ENCODE results near the gene SCMH1. TPM values are rescaled to one million over a fixed set of nuclear protein-coding genes. Genes with fewer than 3 reads are reported as not detected.
"Not testable (repeated sequence)": the region's sequence is repeated elsewhere in the genome, so short reads cannot be mapped to it uniquely, and the experiment has no call there.

Gene SCMH1
- total RNA-seq, 1 experiment from 2014 or later = 16.5 TPM

DNA sequence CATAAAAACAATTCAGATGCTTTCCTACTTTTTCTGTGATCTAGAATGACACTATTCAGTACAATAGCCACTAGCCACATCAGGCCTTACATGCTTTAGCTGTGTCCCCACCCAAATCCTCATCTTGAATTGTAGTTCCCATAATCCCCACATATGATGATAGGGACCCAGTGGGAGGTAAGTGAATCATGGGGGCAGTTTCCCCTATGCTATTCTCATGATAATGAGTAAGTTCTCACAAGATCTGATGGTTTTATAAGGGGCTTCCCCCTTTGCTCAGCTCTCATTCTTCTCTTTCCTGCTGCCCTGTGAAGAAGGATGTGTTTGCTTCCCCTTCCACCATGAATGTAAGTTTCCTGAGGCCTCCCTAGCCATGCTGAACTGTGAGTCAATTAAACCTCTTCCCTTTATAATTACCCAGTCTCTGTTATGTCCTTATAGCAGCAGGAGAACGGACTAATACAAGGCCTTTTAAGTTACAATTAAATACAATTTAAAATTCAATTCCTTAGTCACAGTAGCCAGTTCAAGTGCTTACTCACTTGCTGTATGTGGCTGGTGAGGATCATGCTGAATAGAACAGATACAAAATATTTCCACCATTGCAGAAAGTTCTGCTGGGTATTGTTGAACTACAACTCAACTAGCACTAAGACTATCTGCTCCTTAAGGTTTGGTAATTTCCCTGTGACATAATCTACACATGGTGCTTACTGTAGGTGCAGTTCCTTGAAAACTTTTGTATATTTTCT, 106.7 kb downstream of the SCMH1 start:
- H3K27ac Mint-ChIP-seq = no peak overlapping the region

GRCh38 chr1:41134325-41134724, 107.8 kb downstream of the SCMH1 start:
- H2BK12ac ChIP-seq (ENCODE audit: insufficient read length, low read depth, low read length); H4K91ac ChIP-seq (ENCODE audit: insufficient read length, low read depth, low read length); H3K9ac ChIP-seq (ENCODE audit: extremely low read depth, insufficient read length, low read length); H3K14ac ChIP-seq (ENCODE audit: insufficient read depth, low read length); H2BK120ac ChIP-seq (ENCODE audit: low read depth, low read length, poor library complexity, severe bottlenecking); H3K27ac ChIP-seq (ENCODE audit: insufficient read length, low read depth, low read length); DNase-seq; H3K9me3 ChIP-seq (ENCODE audit: control insufficient read depth, low read depth, low read length); H3K4me3 Mint-ChIP-seq; H3K27ac Mint-ChIP-seq; H3K27me3 Mint-ChIP-seq (ENCODE audit: low read depth); H3K27me3 ChIP-seq (ENCODE audit: insufficient read depth, low read length); H3K4ac ChIP-seq (ENCODE audit: low read depth, low read length); H2AFZ ChIP-seq (ENCODE audit: low read length); H2BK15ac ChIP-seq (ENCODE audit: low read depth, low read length); H4K20me1 ChIP-seq (ENCODE audit: control insufficient read depth, insufficient read depth, insufficient read length); H3T11ph ChIP-seq (ENCODE audit: low read length); H3K79me1 ChIP-seq (ENCODE audit: insufficient read depth, low read depth, low read length, poor library complexity, severe bottlenecking); H2BK5ac ChIP-seq (ENCODE audit: insufficient read length, low read length); H4K5ac ChIP-seq (ENCODE audit: insufficient read length, low read depth, low read length); H3K18ac ChIP-seq (ENCODE audit: insufficient read length, low read depth, low read length); H3K4me1 ChIP-seq (ENCODE audit: insufficient read depth, low read length); H4K8ac ChIP-seq (replicated peaks; ENCODE audit: insufficient read length, low read depth, low read length); H3K4me1 Mint-ChIP-seq; H2BK20ac ChIP-seq (ENCODE audit: low read depth, low read length, poor library complexity, severe bottlenecking); H3K56ac ChIP-seq (ENCODE audit: insufficient read length, low read depth, low read length); H3K23ac ChIP-seq (ENCODE audit: insufficient read length, low read depth, low read length); H3K23me2 ChIP-seq (ENCODE audit: insufficient read length, low read depth, low read length, poor library complexity, severe bottlenecking); H2AK5ac ChIP-seq (ENCODE audit: insufficient read length, low read length); H3K4me2 ChIP-seq (ENCODE audit: insufficient read depth, insufficient read length, low read length); H3K79me2 ChIP-seq (ENCODE audit: insufficient read depth, low read length): not testable (repeated sequence)
- no CpG with 5 or more reads among the region's 2 CpGs for WGBS (ENCODE audit: extremely low coverage, insufficient read length, low lambda C conversion rate)
- peaks cover 32 to 55% (median 54%) of the 10 kb centered on the region in 3 experiments for H3K36me3 Mint-ChIP-seq (ENCODE audit: insufficient read depth in 1 of 3, low read depth in 3 of 3)
- H3K9me3 Mint-ChIP-seq = peaks cover 27 to 33% of the 10 kb centered on the region in 2 experiments

More for the DNA sequence above, 106.7 kb downstream of the SCMH1 start:
- H4K91ac ChIP-seq (ENCODE audit: insufficient read length, low read depth, low read length) = no peak overlapping the region
- H3K23ac ChIP-seq (ENCODE audit: insufficient read length, low read depth, low read length) = no peak overlapping the region
- H2AFZ ChIP-seq (ENCODE audit: low read length) = no peak overlapping the region
- no peaks in the 10 kb centered on the region for H3K4me1 ChIP-seq (ENCODE audit: insufficient read depth, low read length)
- H2BK120ac ChIP-seq (ENCODE audit: low read depth, low read length, poor library complexity, severe bottlenecking) = no peak overlapping the region
- no peaks in the 10 kb centered on the region for H3K79me1 ChIP-seq (ENCODE audit: insufficient read depth, low read depth, low read length, poor library complexity, severe bottlenecking)
- no peak overlapping the region for H3K4ac ChIP-seq (ENCODE audit: low read depth, low read length)
- H3K56ac ChIP-seq (ENCODE audit: insufficient read length, low read depth, low read length) = no peak overlapping the region
- Mint-ChIP-seq H3K4me3 (no peak overlapping the region), H3K36me3 (ENCODE audit: insufficient read depth in 1 of 3, low read depth in 3 of 3) (peaks cover 39 to 64% (median 63%) of the 10 kb centered on the region in 3 experiments), H3K4me1 (peaks cover 3 to 6% of the 10 kb centered on the region in 2 experiments), H3K27me3 (ENCODE audit: low read depth) (no peaks in the 10 kb centered on the region), H3K9me3 (peaks cover 36 to 41% of the 10 kb centered on the region in 2 experiments)
- no peak overlapping the region for H2BK20ac ChIP-seq (ENCODE audit: low read depth, low read length, poor library complexity, severe bottlenecking)
- no peak overlapping the region for H3K27ac ChIP-seq (ENCODE audit: insufficient read length, low read depth, low read length)
- H3K14ac ChIP-seq (ENCODE audit: insufficient read depth, low read length) = no peak overlapping the region
- no peak overlapping the region for H2BK15ac ChIP-seq (ENCODE audit: low read depth, low read length)
- H3K79me2 ChIP-seq (ENCODE audit: insufficient read depth, low read length) = no peaks in the 10 kb centered on the region
- no peak overlapping the region for H3K18ac ChIP-seq (ENCODE audit: insufficient read length, low read depth, low read length)
- no peak overlapping the region for H2BK5ac ChIP-seq (ENCODE audit: insufficient read length, low read length)
- no peak overlapping the region for H3K9ac ChIP-seq (ENCODE audit: extremely low read depth, insufficient read length, low read length)
- WGBS (ENCODE audit: extremely low coverage, insufficient read length, low lambda C conversion rate) = no CpG with 5 or more reads among the region's 1 CpG
- no peaks in the 10 kb centered on the region for H3K23me2 ChIP-seq (ENCODE audit: insufficient read length, low read depth, low read length, poor library complexity, severe bottlenecking)
- no peak overlapping the region for H4K8ac ChIP-seq (replicated peaks; ENCODE audit: insufficient read length, low read depth, low read length)
- H2AK5ac ChIP-seq (ENCODE audit: insufficient read length, low read length) = no peak overlapping the region
- no peak overlapping the region for H2BK12ac ChIP-seq (ENCODE audit: insufficient read length, low read depth, low read length)
- no peaks in the 10 kb centered on the region for H3K27me3 ChIP-seq (ENCODE audit: insufficient read depth, low read length)
- DNase-seq = no peak
- no peak overlapping the region for H3T11ph ChIP-seq (ENCODE audit: low read length)
- H4K5ac ChIP-seq (ENCODE audit: insufficient read length, low read depth, low read length) = no peak overlapping the region
- H3K9me3 ChIP-seq (ENCODE audit: control insufficient read depth, low read depth, low read length) = no peaks in the 10 kb centered on the region
- no peak for TF ChIP-seq CTCF (conservative IDR thresholded peaks at IDR 0.05)
- no peak overlapping the region for H3K4me2 ChIP-seq (ENCODE audit: insufficient read depth, insufficient read length, low read length)
- H4K20me1 ChIP-seq (ENCODE audit: control insufficient read depth, insufficient read depth, insufficient read length) = no peaks in the 10 kb centered on the region

Data from H9 (cell line).